ENCODE measurements around the gene CHD9.
A peak's percentile ranks its signal among the peaks of the same experiment; 100 is the strongest.
"Not testable (repeated sequence)": the region's sequence is repeated elsewhere in the genome, so short reads cannot be mapped to it uniquely, and the experiment has no call there.

Gene CHD9

GRCh38 chr16:53057658-53058057 is 2.9 kb downstream of the CHD9 start:
- Mint-ChIP-seq H3K4me3 (no peak overlapping the region), H3K9me3 (no peaks in the 10 kb centered on the region), H3K4me1 (ENCODE audit: low read depth) (peaks cover 58% of the 10 kb centered on the region), H3K27ac (peak overlapping the region; percentile 29), H3K36me3 (ENCODE audit: low read depth) (peaks cover 4% of the 10 kb centered on the region), H3K27me3 (peaks cover 4% of the 10 kb centered on the region)

DNA sequence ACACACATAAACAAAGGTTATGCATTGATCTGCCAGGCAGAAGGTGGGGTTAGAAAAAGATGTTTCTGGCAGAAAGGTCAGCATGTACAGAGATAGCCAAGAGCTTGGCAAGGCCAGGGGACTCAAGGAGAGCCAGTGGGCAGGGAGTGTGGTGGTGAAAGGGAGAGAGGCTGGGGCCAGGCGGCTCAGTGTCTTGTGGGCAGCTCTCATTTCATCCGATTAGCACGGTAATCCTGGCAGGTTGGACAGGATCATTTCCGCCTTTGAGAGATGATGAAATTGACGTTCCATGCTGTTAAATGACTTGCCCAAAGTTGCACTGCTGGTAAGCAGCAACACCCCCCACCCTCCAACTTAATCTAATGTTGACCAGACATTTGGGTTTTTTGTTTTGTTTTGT is 3.6 kb downstream of the CHD9 start:
- Mint-ChIP-seq H3K36me3 (ENCODE audit: low read depth) (peaks cover 4% of the 10 kb centered on the region), H3K4me1 (ENCODE audit: low read depth) (peaks cover 58% of the 10 kb centered on the region), H3K9me3 (no peaks in the 10 kb centered on the region), H3K27ac (peak overlapping the region; percentile 75), H3K4me3 (no peak overlapping the region), H3K27me3 (no peaks in the 10 kb centered on the region)

DNA sequence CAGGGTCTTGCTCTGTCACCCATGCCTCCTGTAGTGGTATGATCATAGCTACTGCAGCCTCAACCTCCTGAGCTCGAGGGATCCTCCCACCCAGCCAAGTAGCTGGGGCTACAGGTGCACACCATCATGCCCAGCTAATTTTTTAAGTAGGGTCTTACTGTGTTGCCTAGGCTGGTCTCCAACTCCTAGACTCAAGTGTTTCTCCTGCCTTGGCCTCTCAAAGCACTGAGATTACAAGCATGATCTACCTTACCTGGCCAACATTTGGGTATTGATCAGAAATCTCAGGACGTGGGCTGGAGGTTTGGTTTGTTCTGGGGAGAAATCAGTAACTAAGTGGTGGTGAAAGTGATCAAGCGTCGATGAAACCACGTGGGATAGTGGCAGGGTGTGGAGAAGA is 4.1 kb downstream of the CHD9 start:
- no peak overlapping the region for H3K4me3 Mint-ChIP-seq
- no peaks in the 10 kb centered on the region for H3K9me3 Mint-ChIP-seq
- H3K4me1 Mint-ChIP-seq (ENCODE audit: low read depth) = peaks cover 60% of the 10 kb centered on the region
- peaks cover 4% of the 10 kb centered on the region for H3K36me3 Mint-ChIP-seq (ENCODE audit: low read depth)
- no peaks in the 10 kb centered on the region for H3K27me3 Mint-ChIP-seq
- peak overlapping the region; percentile 75 for H3K27ac Mint-ChIP-seq

DNA sequence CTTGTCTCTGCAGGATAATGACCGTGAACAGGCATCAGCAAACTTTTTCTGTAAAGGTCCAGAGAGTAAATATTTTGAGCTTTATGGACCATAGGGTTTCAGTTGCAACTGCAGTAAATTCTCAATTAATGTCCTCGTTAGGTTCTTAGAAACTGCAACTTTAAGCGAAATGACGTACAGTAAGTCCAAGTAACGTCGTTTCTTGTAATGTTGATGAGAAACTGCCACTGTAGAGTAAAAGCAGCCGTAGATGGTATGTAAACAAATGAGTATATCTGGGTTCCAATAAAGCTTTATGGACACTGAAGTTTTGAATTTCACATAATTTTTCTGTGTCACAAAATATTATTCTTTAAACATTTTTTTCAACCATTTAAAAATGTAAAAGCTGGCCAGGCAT is 4.9 kb downstream of the CHD9 start:
- Mint-ChIP-seq H3K4me1 (ENCODE audit: low read depth) (peaks cover 63% of the 10 kb centered on the region), H3K4me3 (no peak overlapping the region), H3K27me3 (no peaks in the 10 kb centered on the region), H3K27ac (no peak overlapping the region), H3K36me3 (ENCODE audit: low read depth) (peaks cover 4% of the 10 kb centered on the region), H3K9me3 (no peaks in the 10 kb centered on the region)

DNA sequence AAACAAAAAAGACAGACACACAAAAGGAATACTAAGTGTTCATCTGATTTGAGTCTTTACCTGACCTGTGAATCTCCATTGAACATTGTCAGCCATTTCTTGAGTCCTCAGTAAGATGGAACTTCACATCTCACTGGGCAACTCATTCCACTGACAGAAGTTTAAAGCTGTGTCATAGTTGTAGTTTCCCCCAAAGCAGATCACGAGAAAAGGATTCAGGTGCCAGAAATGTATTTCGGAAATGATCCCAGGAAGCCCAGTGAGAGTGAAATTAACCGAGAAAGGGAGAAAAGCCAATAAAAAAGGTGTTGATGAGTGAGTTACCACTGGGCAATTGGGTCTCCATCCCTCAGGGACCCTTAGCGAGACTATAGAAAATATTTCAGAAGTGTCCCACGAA is 6.5 kb downstream of the CHD9 start:
- Mint-ChIP-seq H3K4me1 (ENCODE audit: low read depth) (peaks cover 68% of the 10 kb centered on the region), H3K4me3 (peak overlapping the region; percentile 41), H3K9me3 (no peaks in the 10 kb centered on the region), H3K27me3 (no peaks in the 10 kb centered on the region), H3K27ac (peak overlapping the region; percentile 71), H3K36me3 (ENCODE audit: low read depth) (peaks cover 4% of the 10 kb centered on the region)

GRCh38 chr16:53061701-53062159 is 6.9 kb downstream of the CHD9 start:
- no peaks in the 10 kb centered on the region for H3K9me3 Mint-ChIP-seq
- peaks cover 4% of the 10 kb centered on the region for H3K36me3 Mint-ChIP-seq (ENCODE audit: low read depth)
- no peaks in the 10 kb centered on the region for H3K27me3 Mint-ChIP-seq
- H3K27ac Mint-ChIP-seq = peak overlapping the region; percentile 31
- peaks cover 66% of the 10 kb centered on the region for H3K4me1 Mint-ChIP-seq (ENCODE audit: low read depth)
- H3K4me3 Mint-ChIP-seq = peak overlapping the region; percentile 41

GRCh38 chr16:53064081-53064578 is 9.3 kb downstream of the CHD9 start:
- Mint-ChIP-seq H3K9me3 (no peaks in the 10 kb centered on the region), H3K4me3 (no peak overlapping the region), H3K4me1 (ENCODE audit: low read depth) (peaks cover 68% of the 10 kb centered on the region), H3K27me3 (no peaks in the 10 kb centered on the region), H3K36me3 (ENCODE audit: low read depth) (peaks cover 5% of the 10 kb centered on the region), H3K27ac (no peak overlapping the region)

- Mint-ChIP-seq H3K4me3 (no peak overlapping the region), H3K36me3 (ENCODE audit: low read depth) (peaks cover 17% of the 10 kb centered on the region), H3K4me1 (ENCODE audit: low read depth) (peaks cover 79% of the 10 kb centered on the region), H3K27ac (no peak overlapping the region), H3K27me3 (no peaks in the 10 kb centered on the region), H3K9me3 (no peaks in the 10 kb centered on the region)
Measured at GRCh38 chr16:53065461-53066061, 10.8 kb downstream of the CHD9 start.

DNA sequence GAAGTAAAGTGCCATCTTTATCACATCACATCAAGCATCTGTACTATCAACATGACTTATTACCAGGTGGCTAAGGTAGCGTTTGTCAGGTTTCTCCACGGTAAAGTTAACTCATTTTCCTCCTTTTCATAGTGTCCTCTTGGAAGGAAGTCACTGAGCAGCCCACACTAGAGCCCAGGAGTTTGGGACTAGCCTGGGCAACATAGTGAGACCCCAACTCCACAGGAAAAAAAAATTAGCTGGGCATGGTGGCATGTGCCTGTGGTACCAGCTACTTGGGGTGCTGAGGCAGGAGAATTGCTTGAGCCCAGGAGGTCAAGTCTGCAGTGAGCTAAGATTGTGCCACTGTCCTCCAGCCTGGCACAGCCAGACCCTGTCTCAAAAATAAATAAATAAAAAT is 12.9 kb downstream of the CHD9 start:
- Mint-ChIP-seq H3K9me3 (no peaks in the 10 kb centered on the region), H3K27me3 (no peaks in the 10 kb centered on the region), H3K36me3 (ENCODE audit: low read depth) (peaks cover 22% of the 10 kb centered on the region), H3K4me1 (ENCODE audit: low read depth) (peaks cover 76% of the 10 kb centered on the region), H3K27ac (no peak overlapping the region), H3K4me3 (no peak overlapping the region)

- peaks cover 4% of the 10 kb centered on the region for H3K9me3 Mint-ChIP-seq
- peak overlapping the region; percentile 29 for H3K4me3 Mint-ChIP-seq
- no peaks in the 10 kb centered on the region for H3K27me3 Mint-ChIP-seq
- H3K4me1 Mint-ChIP-seq (ENCODE audit: low read depth) = peaks cover 81% of the 10 kb centered on the region
- H3K36me3 Mint-ChIP-seq (ENCODE audit: low read depth) = peaks cover 27% of the 10 kb centered on the region
- H3K27ac Mint-ChIP-seq = peak overlapping the region; percentile 9
Measured at GRCh38 chr16:53068423-53068833, 13.6 kb downstream of the CHD9 start.

DNA sequence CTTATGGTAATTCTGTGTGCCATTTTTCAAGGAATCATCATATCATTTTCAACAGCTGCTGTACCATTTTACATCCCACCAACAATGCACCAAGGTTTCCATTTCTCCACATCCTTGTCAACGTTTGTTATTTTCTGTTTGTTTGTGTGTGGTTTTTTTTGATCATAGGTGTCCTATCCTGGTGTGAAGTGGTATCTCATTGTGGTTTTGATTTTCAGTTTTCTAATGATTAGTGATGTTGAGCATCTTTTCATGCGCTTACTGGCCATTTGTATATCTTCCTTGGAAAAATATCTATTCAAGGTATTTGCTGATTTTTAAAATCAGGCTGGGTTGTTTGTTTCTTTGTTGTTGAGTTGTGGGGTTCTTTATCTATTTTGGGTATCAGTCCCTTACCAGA is 15.0 kb downstream of the CHD9 start:
- Mint-ChIP-seq H3K27me3 (no peaks in the 10 kb centered on the region), H3K36me3 (ENCODE audit: low read depth) (peaks cover 36% of the 10 kb centered on the region), H3K9me3 (peaks cover 4% of the 10 kb centered on the region), H3K27ac (no peak overlapping the region), H3K4me3 (no peak overlapping the region), H3K4me1 (ENCODE audit: low read depth) (peaks cover 70% of the 10 kb centered on the region)

DNA sequence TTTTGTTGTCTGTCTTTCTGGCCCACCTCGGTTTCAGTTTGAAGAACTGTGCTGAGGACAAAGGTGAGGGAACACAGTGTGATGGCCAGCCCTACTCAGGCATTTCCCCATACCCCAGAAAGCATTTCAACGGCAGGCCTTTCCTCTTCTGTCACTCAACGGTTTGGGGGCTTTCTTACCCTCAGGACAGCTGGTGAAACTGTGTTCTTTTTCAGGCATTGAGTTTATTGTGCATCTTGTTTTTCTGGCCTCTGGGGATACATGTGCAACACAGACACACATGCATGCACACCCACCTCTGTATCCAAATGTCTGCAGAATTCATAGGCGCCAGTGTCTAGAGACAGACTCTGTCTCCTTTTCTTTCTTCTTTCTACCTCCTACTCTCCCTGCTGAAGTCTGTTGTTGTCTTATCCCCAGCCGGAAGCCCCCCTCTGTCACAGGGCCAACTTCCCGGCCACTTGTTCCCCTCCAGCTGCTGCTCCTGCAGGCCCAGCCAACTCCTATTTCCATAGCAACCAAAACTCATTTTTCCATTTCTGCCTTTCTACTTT is 17.0 kb downstream of the CHD9 start:
- Mint-ChIP-seq H3K27me3 (no peaks in the 10 kb centered on the region), H3K4me1 (ENCODE audit: low read depth) (peaks cover 53% of the 10 kb centered on the region), H3K36me3 (ENCODE audit: low read depth) (peaks cover 47% of the 10 kb centered on the region), H3K4me3 (no peak overlapping the region), H3K9me3 (peaks cover 4% of the 10 kb centered on the region), H3K27ac (no peak overlapping the region)

- no peak overlapping the region for H3K27ac Mint-ChIP-seq
- H3K4me1 Mint-ChIP-seq (ENCODE audit: low read depth) = peaks cover 46% of the 10 kb centered on the region
- H3K9me3 Mint-ChIP-seq = peaks cover 4% of the 10 kb centered on the region
- H3K4me3 Mint-ChIP-seq = no peak overlapping the region
- H3K27me3 Mint-ChIP-seq = no peaks in the 10 kb centered on the region
- H3K36me3 Mint-ChIP-seq (ENCODE audit: low read depth) = peaks cover 49% of the 10 kb centered on the region
Measured at GRCh38 chr16:53073022-53073421, 18.2 kb downstream of the CHD9 start.

DNA sequence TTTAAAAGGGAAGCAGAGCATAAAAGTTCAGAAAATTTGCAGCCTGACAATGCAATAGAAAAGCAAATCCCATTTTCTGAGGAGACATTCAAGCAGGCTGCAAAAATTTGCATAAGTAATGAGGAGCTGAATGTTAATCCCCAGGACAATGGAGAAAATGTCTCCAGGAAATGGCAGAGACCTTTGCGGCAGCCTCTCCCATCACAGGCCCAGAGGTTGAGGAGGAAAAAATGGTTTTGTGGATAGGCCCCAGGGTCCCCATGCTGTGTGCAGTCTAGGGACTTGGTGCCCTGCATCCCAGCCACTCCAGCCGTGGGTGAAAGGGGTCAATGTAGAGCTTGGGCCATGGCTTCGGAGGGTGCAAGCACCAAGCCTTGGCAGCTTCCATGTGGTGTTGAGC is 19.5 kb downstream of the CHD9 start:
- not testable (repeated sequence) for H3K9me3 Mint-ChIP-seq, H3K27me3 Mint-ChIP-seq, H3K4me3 Mint-ChIP-seq, H3K27ac Mint-ChIP-seq
- Mint-ChIP-seq H3K4me1 (ENCODE audit: low read depth) (peaks cover 38% of the 10 kb centered on the region), H3K36me3 (ENCODE audit: low read depth) (peaks cover 45% of the 10 kb centered on the region)

GRCh38 chr16:53075461-53075860 is 20.7 kb downstream of the CHD9 start:
- not testable (repeated sequence) for H3K9me3 Mint-ChIP-seq, H3K4me3 Mint-ChIP-seq, H3K27me3 Mint-ChIP-seq, H3K27ac Mint-ChIP-seq
- Mint-ChIP-seq H3K36me3 (ENCODE audit: low read depth) (peaks cover 35% of the 10 kb centered on the region), H3K4me1 (ENCODE audit: low read depth) (peaks cover 27% of the 10 kb centered on the region)

- peaks cover 5% of the 10 kb centered on the region for H3K4me1 Mint-ChIP-seq (ENCODE audit: low read depth)
- H3K27ac Mint-ChIP-seq = no peak overlapping the region
- H3K27me3 Mint-ChIP-seq = no peaks in the 10 kb centered on the region
- H3K4me3 Mint-ChIP-seq = no peak overlapping the region
- H3K36me3 Mint-ChIP-seq (ENCODE audit: low read depth) = peaks cover 30% of the 10 kb centered on the region
- H3K9me3 Mint-ChIP-seq = peaks cover under 1% of the 10 kb centered on the region
Measured at GRCh38 chr16:53078247-53078646, 23.5 kb downstream of the CHD9 start.
